A673 (cell line): ENCODE measurements around the gene ATRIP. TPM values are rescaled to one million over a fixed set of nuclear protein-coding genes. Genes with fewer than 3 reads are reported as not detected.

Experiments
- BruUV-seq: library from RNA; stranded (reverse); fragments of 400-500 nt; replicated peaks from 2 replicates; lab custom pipeline; 2021; lab: Mats Ljungman, UMichigan
- CTCF ChIA-PET: fragments of 300-600 bp; sonication (Branson Sonifier 250); formaldehyde crosslinking; loops from one replicate; lab custom pipeline; 2022; ENCODE audit warnings: antibody characterized with exemption; lab: Charles Lee
- POLR2A ChIA-PET: fragments of 300-600 bp; sonication (Branson Sonifier 250); formaldehyde crosslinking; loops from one replicate; lab custom pipeline; 2022; ENCODE audit warnings: antibody characterized with exemption; ENCODE audit not compliant: low non-redundant PET; lab: Charles Lee
- DNase-seq: peaks from one replicate; pipeline ENCODE4 v3.0.0-alpha.2; 2015; ENCODE audit warnings: low spot score
- H3K27ac ChIP-seq: fragments of 200-600 bp; sonication (generic); 2 replicates; pipeline ENCODE4 v1.5.1; 2016; ENCODE audit warnings: mixed run types, low read depth, mild to moderate bottlenecking, mixed read lengths, antibody characterized with exemption, low read length; ENCODE audit not compliant: poor library complexity, severe bottlenecking
- H3K27me3 ChIP-seq: fragments of 200-600 bp; sonication (generic); replicated peaks from 2 replicates; pipeline ENCODE4 v1.6.1; 2017; ENCODE audit warnings: mixed run types, low read depth, mild to moderate bottlenecking, mixed read lengths, antibody characterized with exemption, low read length; ENCODE audit not compliant: insufficient read depth, poor library complexity
- H3K36me3 ChIP-seq: fragments of 200-600 bp; sonication (generic); 2 replicates; pipeline ENCODE4 v1.6.1; 2016; ENCODE audit warnings: mixed run types, mild to moderate bottlenecking, mixed read lengths, antibody characterized with exemption, low read length; ENCODE audit not compliant: insufficient read depth, poor library complexity, severe bottlenecking
- H3K4me1 ChIP-seq: fragments of 200-600 bp; sonication (generic); 2 replicates; pipeline ENCODE4 v1.6.1; 2017; ENCODE audit warnings: mixed run types, mild to moderate bottlenecking, mixed read lengths, antibody characterized with exemption, low read length; ENCODE audit not compliant: insufficient read depth, poor library complexity, severe bottlenecking
- H3K4me3 ChIP-seq: fragments of 200-600 bp; sonication (generic); 2 replicates; pipeline ENCODE4 v1.5.1; 2016; ENCODE audit warnings: low read depth, mixed run types, mild to moderate bottlenecking, mixed read lengths, low read length; ENCODE audit not compliant: poor library complexity, severe bottlenecking
- H3K9me3 ChIP-seq: fragments of 200-600 bp; sonication (generic); 2 replicates; pipeline ENCODE4 v1.6.1; 2016; ENCODE audit warnings: mixed run types, low read depth, mild to moderate bottlenecking, mixed read lengths, antibody characterized with exemption, low read length; ENCODE audit not compliant: poor library complexity, severe bottlenecking
- CTCF ChIP-seq: fragments of 300-800, 200-600 bp; sonication (generic); conservative IDR thresholded peaks from 2 replicates; pipeline ENCODE4 v1.5.1; 2017; ENCODE audit warnings: low read depth, mild to moderate bottlenecking, antibody characterized with exemption, low read length, moderate library complexity, mixed read lengths
- EZH2 ChIP-seq: fragments of 200-600 bp; sonication (generic); IDR thresholded peaks from 2 replicates; pipeline ENCODE4 v1.6.1; 2017; ENCODE audit warnings: borderline replicate concordance, low read depth, mild to moderate bottlenecking, mixed read lengths, antibody characterized with exemption, low read length; ENCODE audit not compliant: poor library complexity, severe bottlenecking
- intact Hi-C: fragments of 100-400 bp; cut with micrococcal nuclease; formaldehyde crosslinking; loops from one replicate; pipeline ENCODE4 v1.10.0; 2022; ENCODE audit not compliant: unreplicated experiment
- total RNA-seq: library from RNA; stranded (reverse); gene quantifications from 2 replicates; pipeline ENCODE4 v1.2.3, GENCODE V29; 2021

Gene ATRIP
- total RNA-seq, 1 experiment from 2014 or later = 9.7 TPM

GRCh38 chr3:48406443-48407431, 39.8 kb upstream of the ATRIP start:
- no peak overlapping the region for H3K27ac ChIP-seq
- TF ChIP-seq CTCF = no peak
- no peak overlapping the region for H3K4me3 ChIP-seq
- H3K9me3 ChIP-seq = no peaks in the 10 kb centered on the region
- no peaks in the 10 kb centered on the region for H3K4me1 ChIP-seq
- ChIA-PET POLR2A (no interaction called here), CTCF (no interaction called here)
- DNase-seq = no peak
- no peaks in the 10 kb centered on the region for H3K36me3 ChIP-seq
- intact Hi-C loops = no loop called here
- BruUV-seq = no TSS peak
- no peaks in the 10 kb centered on the region for H3K27me3 ChIP-seq

GRCh38 chr3:48407542-48408099, 38.9 kb upstream of the ATRIP start:
- POLR2A ChIA-PET = no interaction called here
- no peak for DNase-seq

GRCh38 chr3:48408823-48409281, 37.7 kb upstream of the ATRIP start:
- BruUV-seq = no TSS peak
- H3K36me3 ChIP-seq = no peaks in the 10 kb centered on the region
- TF ChIP-seq EZH2 (no peak), CTCF (no peak)
- H3K27me3 ChIP-seq = no peaks in the 10 kb centered on the region
- H3K27ac ChIP-seq = no peak overlapping the region
- DNase-seq = no peak
- H3K4me3 ChIP-seq = no peak overlapping the region
- intact Hi-C loops = no loop called here
- H3K4me1 ChIP-seq = no peaks in the 10 kb centered on the region
- ChIA-PET POLR2A (no interaction called here), CTCF (no interaction called here)
- H3K9me3 ChIP-seq = no peaks in the 10 kb centered on the region

More at GRCh38 chr3:48407542-48408099, 38.9 kb upstream of the ATRIP start:
- intact Hi-C loops = no loop called here
- H3K27ac ChIP-seq = no peak overlapping the region
- no peak for TF ChIP-seq CTCF
- no peak for TF ChIP-seq EZH2
- CTCF ChIA-PET = no interaction called here
- no peaks in the 10 kb centered on the region for H3K36me3 ChIP-seq
- no TSS peak for BruUV-seq
- H3K9me3 ChIP-seq = no peaks in the 10 kb centered on the region
- H3K4me3 ChIP-seq = no peak overlapping the region
- no peaks in the 10 kb centered on the region for H3K4me1 ChIP-seq
- H3K27me3 ChIP-seq = no peaks in the 10 kb centered on the region
